Fibroblast of lung (primary cell): ENCODE results near the gene ZNF582. TPM values are rescaled to one million over a fixed set of nuclear protein-coding genes. Genes with fewer than 3 reads are reported as not detected.
"Not testable (repeated sequence)": the region's sequence is repeated elsewhere in the genome, so short reads cannot be mapped to it uniquely, and the experiment has no call there.

Experiments used
- DNase-seq, 2 donors: peaks; one replicate each; pipeline versions ENCODE4 v3.0.0 to v3.0.0-alpha.2; 2010; ENCODE audit warnings: low read depth in 2 of 2
- H2AFZ ChIP-seq: 2 replicates; pipeline ENCODE4 v1.5.1; 2012; ENCODE audit warnings: low read length, control low read depth, inconsistent platforms
- H3K27ac ChIP-seq: 2 replicates; pipeline ENCODE4 v1.5.1; 2011; ENCODE audit warnings: low read length, control low read depth; ENCODE audit not compliant: insufficient read depth
- H3K27me3 ChIP-seq: 2 replicates; pipeline ENCODE4 v1.5.1; 2011; ENCODE audit warnings: mild to moderate bottlenecking, low read length; ENCODE audit not compliant: control insufficient read depth, insufficient read depth
- H3K36me3 ChIP-seq: 2 replicates; pipeline ENCODE4 v1.5.1; 2011; ENCODE audit warnings: low read length; ENCODE audit not compliant: control insufficient read depth, insufficient read depth
- H3K4me1 ChIP-seq: 2 replicates; pipeline ENCODE4 v1.5.1; 2011; ENCODE audit warnings: low read length; ENCODE audit not compliant: control insufficient read depth, insufficient read depth; ENCODE audit errors: extremely low read depth
- H3K4me2 ChIP-seq: 2 replicates; pipeline ENCODE4 v1.5.1; 2011; ENCODE audit warnings: low read length, control low read depth; ENCODE audit not compliant: insufficient read depth; ENCODE audit errors: extremely low read depth
- H3K4me3 ChIP-seq, 4 experiments: fragments of 200-600 bp in 1 of 4; sonication (generic) in 1 of 4; replicated peaks in 1 of 4; 2 replicates each; pipeline ENCODE4 v1.5.1; 2011 to 2016; ENCODE audit warnings: low read length in 4 of 4, low read depth in 3 of 4, mild to moderate bottlenecking in 3 of 4, control low read depth in 2 of 4, inconsistent platforms in 1 of 4, mixed read lengths in 1 of 4; ENCODE audit not compliant: insufficient read depth in 1 of 4; ENCODE audit errors: control extremely low read depth in 1 of 4
- H3K79me2 ChIP-seq: 2 replicates; pipeline ENCODE4 v1.5.1; 2012; ENCODE audit warnings: mild to moderate bottlenecking, low read length, inconsistent platforms; ENCODE audit not compliant: control insufficient read depth, insufficient read depth
- H3K9ac ChIP-seq: 2 replicates; pipeline ENCODE4 v1.5.1; 2011; ENCODE audit warnings: mild to moderate bottlenecking, low read length, control low read depth; ENCODE audit not compliant: insufficient read depth
- H3K9me3 ChIP-seq: 2 replicates; pipeline ENCODE4 v1.5.1; 2012; ENCODE audit warnings: low read depth, low read length; ENCODE audit not compliant: control insufficient read depth, insufficient read depth
- H4K20me1 ChIP-seq: 2 replicates; pipeline ENCODE4 v1.5.1; 2011; ENCODE audit warnings: low read length; ENCODE audit not compliant: control insufficient read depth, insufficient read depth; ENCODE audit errors: extremely low read depth
- CTCF ChIP-seq, 2 donors: IDR thresholded peaks in 1 of 2; conservative IDR thresholded peaks in 1 of 2; 1 replicate in 1 of 2; 2 replicates in 1 of 2; pipeline ENCODE4 v1.5.1; 2011 to 2012; ENCODE audit warnings: low read length in 2 of 2, control low read depth in 1 of 2, inconsistent platforms in 1 of 2, low read depth in 1 of 2, mild to moderate bottlenecking in 1 of 2
- EZH2 ChIP-seq: IDR thresholded peaks from 2 replicates; pipeline ENCODE4 v1.5.1; 2012; ENCODE audit warnings: low read length, control low read depth, mild to moderate bottlenecking; ENCODE audit errors: missing control alignments
- polyA plus RNA-seq, 2 donors: library from polyadenylated mRNA; depleted of rRNA in 1 of 2; stranded (reverse) in 1 of 2; unstranded in 1 of 2; fragments of >200 nt; gene quantifications; 2 replicates each; pipeline ENCODE4 v1.2.1, GENCODE V29; 2011 to 2012; ENCODE audit warnings: missing spikeins in 1 of 2
- total RNA-seq: library from RNA; depleted of rRNA; stranded (reverse); fragments of >200 nt; gene quantifications from 2 replicates; pipeline ENCODE4 v1.2.1, GENCODE V29; 2014

The ZNF582 gene
- total and polyA plus RNA-seq, 2 donors (not counting 1 experiment from before 2014, with no cell fraction given): 2.9 to 4.8 TPM

- Histone ChIP-seq H3K4me1 (no peaks in the 10 kb centered on the region), H2AFZ (no peak overlapping the region), H3K27ac (no peak overlapping the region), H3K4me3 (no peak overlapping the region), H3K79me2 (no peaks in the 10 kb centered on the region), H3K9ac (no peak overlapping the region), H4K20me1 (no peaks in the 10 kb centered on the region), H3K36me3 (no peaks in the 10 kb centered on the region), H3K4me2 (no peak overlapping the region), H3K27me3 (no peaks in the 10 kb centered on the region), H3K9me3 (no peaks in the 10 kb centered on the region)
- TF ChIP-seq CTCF (conservative IDR thresholded peaks at IDR 0.05 in 1 of 2, IDR thresholded peaks at IDR 0.05 in 1 of 2; ENCODE audit: low read depth in 1 of 2, low read length in 2 of 2): no peak
- no peak for TF ChIP-seq EZH2
- DNase-seq: no peak
Observed at GRCh38 chr19:56347163-56347778, 46.1 kb downstream of the ZNF582 start.

DNA sequence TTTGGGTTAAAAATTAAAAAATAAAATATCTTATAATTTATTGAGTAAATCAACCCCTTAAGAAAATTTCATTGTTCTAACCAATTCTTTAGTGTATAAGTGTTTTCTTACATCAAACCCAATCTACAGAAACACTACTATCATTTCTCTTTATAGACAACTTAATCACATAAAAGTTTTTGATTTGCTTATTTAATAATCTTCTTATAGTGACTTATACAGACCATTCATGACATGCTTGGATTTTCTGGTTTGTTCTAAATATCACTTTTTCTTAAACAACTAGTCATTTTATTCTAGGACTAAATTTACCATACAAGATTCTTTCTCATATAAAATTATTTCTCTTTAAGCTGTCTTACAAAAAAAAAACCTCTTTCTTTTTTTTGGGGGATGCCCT, 51.4 kb downstream of the ZNF582 start:
- H3K36me3 ChIP-seq: no peaks in the 10 kb centered on the region
- no peak overlapping the region for H3K9ac ChIP-seq
- TF ChIP-seq EZH2 (no peak), CTCF (conservative IDR thresholded peaks at IDR 0.05 in 1 of 2, IDR thresholded peaks at IDR 0.05 in 1 of 2; ENCODE audit: low read depth in 1 of 2, low read length in 2 of 2) (no peak)
- H3K79me2 ChIP-seq: no peaks in the 10 kb centered on the region
- no peaks in the 10 kb centered on the region for H3K27me3 ChIP-seq
- H2AFZ ChIP-seq: no peak overlapping the region
- no peak overlapping the region for H3K4me2 ChIP-seq
- no peaks in the 10 kb centered on the region for H3K9me3 ChIP-seq
- no peaks in the 10 kb centered on the region for H4K20me1 ChIP-seq
- H3K27ac ChIP-seq: no peak overlapping the region
- no peaks in the 10 kb centered on the region for H3K4me1 ChIP-seq
- H3K4me3 ChIP-seq: no peak overlapping the region
- no peak for DNase-seq

GRCh38 chr19:56339031-56339430, 54.3 kb downstream of the ZNF582 start:
- not testable (repeated sequence) for H4K20me1 ChIP-seq, H3K4me2 ChIP-seq, H2AFZ ChIP-seq, H3K9ac ChIP-seq, H3K27me3 ChIP-seq, DNase-seq, H3K79me2 ChIP-seq, H3K4me1 ChIP-seq, H3K27ac ChIP-seq, H3K9me3 ChIP-seq, H3K4me3 ChIP-seq, H3K36me3 ChIP-seq

- H3K9ac ChIP-seq, H4K20me1 ChIP-seq, H3K36me3 ChIP-seq, DNase-seq, H3K79me2 ChIP-seq, H3K4me3 ChIP-seq, H3K9me3 ChIP-seq, H2AFZ ChIP-seq, H3K4me1 ChIP-seq, H3K27me3 ChIP-seq, H3K4me2 ChIP-seq, H3K27ac ChIP-seq: not testable (repeated sequence)
Observed at GRCh38 chr19:56337077-56337476, 56.3 kb downstream of the ZNF582 start.

DNA sequence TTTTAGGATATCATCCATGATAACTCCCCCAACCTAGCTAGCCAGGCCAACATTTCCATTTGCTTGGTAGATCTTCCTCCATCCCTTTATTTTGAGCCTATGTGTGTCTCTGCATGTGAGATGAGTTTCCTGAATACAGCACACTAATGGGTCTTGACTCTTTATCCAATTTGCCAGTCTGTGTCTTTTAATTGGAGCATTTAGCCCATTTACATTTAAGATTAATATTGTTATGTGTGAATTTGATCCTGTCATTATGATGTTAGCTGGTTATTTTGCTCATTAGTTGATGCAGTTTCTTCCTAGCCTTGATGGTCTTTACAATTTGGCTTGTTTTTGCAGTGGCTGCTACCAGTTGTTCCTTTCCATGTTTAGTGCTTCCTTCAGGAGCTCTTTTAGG, 58.0 kb downstream of the ZNF582 start:
- H3K27ac ChIP-seq: not testable (repeated sequence)

More for the DNA sequence above, 58.0 kb downstream of the ZNF582 start:
- not testable (repeated sequence) for H3K4me2 ChIP-seq, H3K4me1 ChIP-seq, H4K20me1 ChIP-seq, H3K79me2 ChIP-seq, H3K9me3 ChIP-seq, H3K36me3 ChIP-seq, H3K27me3 ChIP-seq, H3K4me3 ChIP-seq, H3K9ac ChIP-seq, DNase-seq, H2AFZ ChIP-seq
